GM23338 (cell line): Measurements from ENCODE around the gene CNTNAP2. TPM values are rescaled to one million over a fixed set of nuclear protein-coding genes. Genes with fewer than 3 reads are reported as not detected.

Experiments
- ATAC-seq: fragments of 200-7000 bp; cut with Tn5 transposase; 3 replicates; pipeline ENCODE4 v1.9.1; 2020
- DNase-seq: peaks from one replicate; pipeline ENCODE4 v3.0.0-alpha.2; 2015; ENCODE audit warnings: low spot score
- H2AFZ ChIP-seq: fragments of 200-600 bp; sonication (generic); 2 replicates; pipeline ENCODE4 v1.8.0; 2016; ENCODE audit warnings: antibody characterized with exemption, mild to moderate bottlenecking, moderate library complexity
- H3F3A ChIP-seq: fragments of 200-600 bp; sonication (generic); replicated peaks from 2 replicates; pipeline ENCODE4 v1.8.0; 2017; ENCODE audit warnings: antibody characterized with exemption, mixed run types, low read depth
- H3K27ac ChIP-seq: fragments of 200-600 bp; sonication (generic); 2 replicates; pipeline ENCODE4 v1.6.1; 2016; ENCODE audit warnings: low read depth
- H3K27me3 ChIP-seq: fragments of 200-600 bp; sonication (generic); 2 replicates; pipeline ENCODE4 v1.8.0; 2016; ENCODE audit warnings: mild to moderate bottlenecking, mixed run types, moderate library complexity; ENCODE audit not compliant: insufficient read depth
- H3K36me3 ChIP-seq: fragments of 200-600 bp; sonication (generic); 2 replicates; pipeline ENCODE4 v1.8.0; 2016; ENCODE audit warnings: mild to moderate bottlenecking; ENCODE audit not compliant: insufficient read depth
- H3K4me1 ChIP-seq: fragments of 200-600 bp; sonication (generic); 2 replicates; pipeline ENCODE4 v1.8.0; 2016; ENCODE audit warnings: mild to moderate bottlenecking, moderate library complexity; ENCODE audit not compliant: insufficient read depth
- H3K4me2 ChIP-seq: fragments of 200-600 bp; sonication (generic); 2 replicates; pipeline ENCODE4 v1.7.1; 2017; ENCODE audit warnings: mixed run types
- H3K4me3 ChIP-seq: fragments of 200-600 bp; sonication (generic); 2 replicates; pipeline ENCODE4 v1.6.1; 2016; ENCODE audit warnings: mixed run types
- H3K79me2 ChIP-seq: fragments of 200-600 bp; sonication (generic); replicated peaks from 2 replicates; pipeline ENCODE4 v1.8.0; 2017; ENCODE audit warnings: mild to moderate bottlenecking; ENCODE audit not compliant: insufficient read depth
- H3K9me2 ChIP-seq: fragments of 200-600 bp; sonication (generic); 2 replicates; pipeline ENCODE4 v1.8.0; 2017; ENCODE audit not compliant: insufficient read depth
- H4K20me1 ChIP-seq: fragments of 200-600 bp; sonication (generic); replicated peaks from 2 replicates; pipeline ENCODE4 v1.8.0; 2017; ENCODE audit warnings: mild to moderate bottlenecking; ENCODE audit not compliant: insufficient read depth
- H3K27ac Mint-ChIP-seq: 2 replicates; pipeline ENCODE4 v1.8.0; 2020; ENCODE audit warnings: inconsistent platforms, mild to moderate bottlenecking, moderate library complexity, mixed read lengths
- H3K27me3 Mint-ChIP-seq: 3 replicates; pipeline ENCODE4 v1.8.0; 2022; ENCODE audit warnings: low read depth, mild to moderate bottlenecking, moderate library complexity, mixed read lengths, inconsistent platforms; ENCODE audit not compliant: insufficient read depth, poor library complexity
- H3K36me3 Mint-ChIP-seq: 3 replicates; pipeline ENCODE4 v1.8.0; 2021; ENCODE audit warnings: low read depth, mild to moderate bottlenecking, inconsistent platforms, moderate library complexity, mixed read lengths
- H3K4me1 Mint-ChIP-seq: 3 replicates; pipeline ENCODE4 v1.8.0; 2020; ENCODE audit warnings: mild to moderate bottlenecking, inconsistent platforms, mixed read lengths
- H3K4me3 Mint-ChIP-seq: 3 replicates; pipeline ENCODE4 v1.8.0; 2021; ENCODE audit warnings: moderate library complexity, mild to moderate bottlenecking, inconsistent platforms, mixed read lengths
- H3K9me3 Mint-ChIP-seq: 3 replicates; pipeline ENCODE4 v1.8.0; 2020; ENCODE audit warnings: moderate library complexity, mild to moderate bottlenecking, inconsistent platforms, mixed read lengths
- CREB1 ChIP-seq: fragments of 250-450 bp; sonication (Bioruptor Pico); IDR thresholded peaks from 2 replicates; pipeline ENCODE4 v1.5.0; 2020; ENCODE audit warnings: low read depth, mild to moderate bottlenecking, moderate library complexity
- CTCF ChIP-seq, 2 experiments: fragments of 200-600 bp in 1 of 2; sonication (generic) in 1 of 2; conservative IDR thresholded peaks; 2 replicates each; pipeline versions ENCODE4 v1.5.1 to v1.6.1; 2016 to 2017; ENCODE audit warnings: antibody characterized with exemption in 2 of 2, low read depth in 2 of 2, mild to moderate bottlenecking in 2 of 2, moderate library complexity in 1 of 2
- ETS1 ChIP-seq: IDR thresholded peaks from 2 replicates; pipeline ENCODE4 v1.6.1; 2016; ENCODE audit warnings: antibody characterized with exemption
- EZH2 ChIP-seq: fragments of 200-600 bp; sonication (generic); IDR thresholded peaks from one replicate; pipeline ENCODE4 v1.8.0; 2017; ENCODE audit warnings: antibody characterized with exemption, mild to moderate bottlenecking, low read depth; ENCODE audit not compliant: unreplicated experiment
- EZH2phosphoT487 ChIP-seq: fragments of 200-600 bp; sonication (generic); IDR thresholded peaks from one replicate; pipeline ENCODE4 v1.8.1; 2018; ENCODE audit warnings: antibody characterized with exemption; ENCODE audit not compliant: unreplicated experiment
- JUNB ChIP-seq: IDR thresholded peaks from one replicate; pipeline ENCODE4 v1.6.1; 2016; ENCODE audit warnings: antibody characterized with exemption; ENCODE audit not compliant: unreplicated experiment
- NANOG ChIP-seq: IDR thresholded peaks from 2 replicates; pipeline ENCODE4 v1.6.1; 2016; ENCODE audit warnings: antibody characterized with exemption, borderline replicate concordance
- POLR2AphosphoS5 ChIP-seq: IDR thresholded peaks from 2 replicates; pipeline ENCODE4 v1.6.1; 2016; ENCODE audit warnings: antibody characterized with exemption, low read depth
- REST ChIP-seq: IDR thresholded peaks from one replicate; pipeline ENCODE4 v1.6.1; 2018; ENCODE audit warnings: antibody characterized with exemption; ENCODE audit not compliant: unreplicated experiment
- STAT1 ChIP-seq: IDR thresholded peaks from one replicate; pipeline ENCODE4 v1.6.1; 2016; ENCODE audit warnings: antibody characterized with exemption; ENCODE audit not compliant: unreplicated experiment
- ZNF114 ChIP-seq: fragments of 250-450 bp; sonication (Bioruptor Pico); IDR thresholded peaks from 2 replicates; pipeline ENCODE4 v1.5.0; 2020; ENCODE audit warnings: mild to moderate bottlenecking, moderate library complexity
- ZNF331 ChIP-seq: fragments of 250-450 bp; sonication (Bioruptor Pico); IDR thresholded peaks from 2 replicates; pipeline ENCODE4 v1.5.0; 2020; ENCODE audit warnings: low read depth, mild to moderate bottlenecking, moderate library complexity
- ZNF462 ChIP-seq: fragments of 250-450 bp; sonication (Bioruptor Pico); IDR thresholded peaks from 2 replicates; pipeline ENCODE4 v1.5.0; 2020; ENCODE audit warnings: mild to moderate bottlenecking, moderate library complexity
- polyA plus RNA-seq: library from polyadenylated mRNA; unstranded; fragments of >200 nt; fragmentation: Nextera tagmentation; extraction: Ambion mirVana; gene quantifications from 2 replicates; pipeline ENCODE4 v1.2.1, GENCODE V29; 2016
- total RNA-seq: library from RNA; depleted of rRNA; stranded (reverse); fragments of >200 nt; shearing (Covaris generic); gene quantifications from 2 replicates; pipeline ENCODE4 v1.2.3, GENCODE V29; 2014

The CNTNAP2 gene
- total and polyA plus RNA-seq, 2 experiments from 2014 or later, result 38.2 to 61.3 TPM

- DNase-seq, result no peak
- no peak overlapping the region for H3K4me2 ChIP-seq
Measured at GRCh38 chr7:147298611-147299043, 1182.0 kb downstream of the CNTNAP2 start.

More at GRCh38 chr7:147298611-147299043, 1182.0 kb downstream of the CNTNAP2 start:
- Histone ChIP-seq H4K20me1 (no peaks in the 10 kb centered on the region), H3K27ac (no peak overlapping the region), H2AFZ (no peak overlapping the region), H3F3A (no peaks in the 10 kb centered on the region), H3K79me2 (no peaks in the 10 kb centered on the region), H3K4me1 (no peaks in the 10 kb centered on the region), H3K9me2 (no peaks in the 10 kb centered on the region), H3K36me3 (0 out of 2 replicates have a peak, but pooled peaks cover 4% of the 10 kb centered on the region), H3K27me3 (no peaks in the 10 kb centered on the region), H3K4me3 (no peak overlapping the region)
- H3K27me3 Mint-ChIP-seq, result peaks cover 3% of the 10 kb centered on the region
- no peaks in the 10 kb centered on the region for H3K36me3 Mint-ChIP-seq
- peaks cover 12% of the 10 kb centered on the region; the same call in 1 of the 3 replicates for H3K9me3 Mint-ChIP-seq
- H3K4me1 Mint-ChIP-seq, result no peaks in the 10 kb centered on the region
- ATAC-seq, result no peak
- TF ChIP-seq EZH2 (no peak), ZNF331 (CRISPR knock-in tag) (no peak), ZNF462 (no peak), STAT1 (no peak), POLR2AphosphoS5 (no peak), CREB1 (no peak), NANOG (no peak), EZH2phosphoT487 (no peak), REST (no peak), ZNF114 (CRISPR knock-in tag) (no peak), JUNB (no peak), ETS1 (no peak), CTCF (conservative IDR thresholded peaks at IDR 0.05; ENCODE audit: low read depth in 2 of 2) (no peak)
- H3K4me3 Mint-ChIP-seq, result no peak overlapping the region
- H3K27ac Mint-ChIP-seq, result no peak overlapping the region
